G401 (cell line): ENCODE measurements around the gene TRIM49D1. TPM values are rescaled to one million over a fixed set of nuclear protein-coding genes. Genes with fewer than 3 reads are reported as not detected.
A peak's percentile ranks its signal among the peaks of the same experiment; 100 is the strongest.
"Not testable (repeated sequence)": the region's sequence is repeated elsewhere in the genome, so short reads cannot be mapped to it uniquely, and the experiment has no call there.

ENCODE experiments used
- DNase-seq: peaks from one replicate; pipeline ENCODE4 v3.0.0-alpha.2; 2015; ENCODE audit warnings: low spot score
- in situ Hi-C: cut with HindIII; loops from 2 replicates; pipeline ENCODE4 v1.10.0; 2016; ENCODE audit warnings: low sequenced_read_pairs, mixed read lengths
- total RNA-seq: library from RNA; depleted of rRNA; stranded (reverse); fragments of >200 nt; shearing (Covaris generic); gene quantifications from 2 replicates; pipeline ENCODE4 v1.2.3, GENCODE V29; 2014; rRNA removed

Gene TRIM49D1, protein sequence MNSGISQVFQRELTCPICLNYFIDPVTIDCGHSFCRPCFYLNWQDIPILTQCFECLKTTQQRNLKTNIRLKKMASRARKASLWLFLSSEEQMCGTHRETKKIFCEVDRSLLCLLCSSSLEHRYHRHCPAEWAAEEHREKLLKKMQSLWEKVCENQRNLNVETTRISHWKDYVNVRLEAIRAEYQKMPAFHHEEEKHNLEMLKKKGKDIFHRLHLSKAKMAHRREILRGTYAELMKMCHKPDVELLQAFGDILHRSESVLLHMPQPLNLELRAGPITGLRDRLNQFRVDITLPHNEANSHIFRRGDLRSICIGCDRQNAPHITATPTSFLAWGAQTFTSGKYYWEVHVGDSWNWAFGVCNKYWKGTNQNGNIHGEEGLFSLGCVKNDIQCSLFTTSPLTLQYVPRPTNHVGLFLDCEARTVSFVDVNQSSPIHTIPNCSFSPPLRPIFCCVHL
- 0.71 TPM in 1 of 2 replicates, not detected in the other for total RNA-seq

DNA sequence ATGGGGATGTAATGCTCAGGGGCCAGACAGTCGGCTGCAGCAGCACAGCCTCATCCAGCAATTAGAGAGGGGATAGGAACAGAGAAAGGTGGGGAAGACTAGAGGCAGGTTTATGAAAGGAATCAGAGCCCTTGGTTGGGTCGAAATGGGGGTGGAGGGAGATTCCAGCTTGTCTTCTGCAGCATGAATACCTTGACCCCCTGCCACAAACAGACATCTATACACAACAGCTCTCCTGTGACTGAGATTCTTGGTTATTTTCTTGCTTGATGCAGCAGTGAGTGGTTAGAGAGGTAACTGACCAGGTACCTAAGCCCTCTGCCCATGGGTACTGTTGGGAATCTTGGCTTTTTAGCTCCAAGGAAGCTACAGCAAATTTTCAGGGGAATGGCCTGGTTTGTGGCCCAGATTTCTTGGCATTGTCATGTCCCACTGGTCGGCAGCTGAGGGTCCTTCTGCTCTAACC, at the start of gene TRIM49D1:
Gene TRIM49D1 (minus strand): TSS at position 51 of the 466 bp plus-strand sequence. CDS start 4,535 bp downstream, outside the sequence.
- in situ Hi-C loops, result no loop called here
- DNase-seq, result peak; percentile 0

GRCh38 chr11:89965737-89966136, 43.7 kb upstream of the TRIM49D1 start, which contains the start of gene TRIM64:
TSS of gene TRIM64 (plus strand) at chr11:89966037. CDS start at chr11:89968504, 2,467 bp downstream.
- in situ Hi-C loops, DNase-seq: not testable (repeated sequence)

GRCh38 chr11:89960833-89961232, 38.8 kb upstream of the TRIM49D1 start:
- in situ Hi-C loops, DNase-seq: not testable (repeated sequence)

DNA sequence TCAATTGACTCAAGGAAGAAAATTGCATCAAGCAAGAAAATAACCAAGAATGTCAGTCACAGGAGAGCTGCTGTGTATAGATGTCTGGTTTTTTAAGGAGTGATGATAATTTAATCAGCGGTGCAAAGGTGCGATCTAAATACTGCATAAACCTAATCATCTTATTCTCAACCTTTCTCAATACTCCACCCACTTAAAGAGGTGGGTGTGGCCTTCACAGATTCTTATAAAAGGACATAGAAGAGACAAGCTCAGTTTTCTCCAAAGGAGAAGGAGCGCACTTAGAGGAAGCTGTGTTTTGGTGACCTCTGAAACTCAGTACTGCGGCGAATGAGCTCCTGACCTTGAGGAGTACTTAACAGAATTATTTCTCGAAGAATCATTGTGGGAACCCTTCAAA, 1.7 kb upstream of the TRIM49D1 start, which contains the start of gene TRIM49D2:
Gene TRIM49D2 (plus strand): TSS at position 301 of the 400 bp plus-strand sequence. CDS start 2,698 bp downstream, outside the sequence.
- in situ Hi-C loops, DNase-seq: not testable (repeated sequence)

- DNase-seq, in situ Hi-C loops: not testable (repeated sequence)
Observed at GRCh38 chr11:89900809-89901208, 21.2 kb downstream of the TRIM49D1 start.

DNA sequence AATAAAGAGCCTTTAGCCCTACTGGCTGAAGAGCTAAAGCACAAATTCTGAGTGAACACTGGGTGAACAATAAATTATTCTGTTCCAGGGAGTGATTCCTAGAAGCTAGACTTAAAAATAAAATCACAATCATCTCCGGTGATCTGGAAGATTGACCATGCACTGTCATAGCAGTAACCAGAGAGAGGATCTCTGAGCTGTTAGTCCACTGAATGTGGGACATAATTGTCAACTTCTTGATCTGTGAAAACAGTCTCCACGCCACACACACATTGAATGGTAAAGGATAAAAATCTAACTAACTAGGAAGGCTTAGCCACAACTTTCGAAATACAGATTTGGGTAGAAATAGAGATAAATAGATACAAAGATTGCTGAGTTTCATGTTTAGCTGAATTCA, 28.8 kb downstream of the TRIM49D1 start:
- DNase-seq, in situ Hi-C loops: not testable (repeated sequence)

DNA sequence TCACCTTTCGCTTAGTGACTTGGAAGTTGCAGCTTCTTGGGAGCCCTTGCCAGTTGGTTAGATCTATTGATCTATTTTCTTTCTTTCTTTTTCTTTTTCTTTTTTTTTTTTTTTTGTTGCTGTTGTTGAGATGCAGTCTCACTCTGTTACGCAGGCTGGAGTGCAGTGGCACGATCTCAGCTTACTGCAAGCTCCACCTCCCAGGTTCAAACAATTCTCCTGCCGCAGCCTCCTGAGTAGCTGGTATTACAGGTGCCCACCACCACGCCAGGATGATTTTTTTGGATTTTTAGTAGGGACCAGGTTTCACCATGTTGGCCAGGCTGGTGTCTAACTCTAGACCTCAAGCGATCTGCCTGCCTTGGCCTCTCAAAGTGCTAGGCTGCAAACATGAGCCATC, 44.5 kb downstream of the TRIM49D1 start:
- in situ Hi-C loops, DNase-seq: not testable (repeated sequence)

DNA sequence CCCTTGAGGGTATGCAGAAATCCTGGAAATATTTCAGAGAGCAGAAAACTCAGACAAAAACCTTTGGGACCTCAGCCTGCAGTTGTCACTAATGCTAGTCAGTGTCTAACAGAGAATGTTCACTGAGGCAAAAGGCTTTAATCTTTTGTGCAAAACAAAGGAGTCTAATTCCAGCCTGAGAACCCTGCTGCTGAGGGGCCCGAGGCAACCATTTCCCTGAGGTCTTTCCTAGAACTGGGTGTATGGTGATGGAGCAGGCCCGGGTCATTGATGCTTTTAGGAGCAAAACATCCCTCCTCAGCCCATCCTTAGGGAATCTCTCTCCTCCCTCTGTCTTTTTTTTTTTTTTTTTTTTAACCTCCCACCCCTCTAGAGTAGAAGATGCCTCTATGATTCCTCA, 49.5 kb downstream of the TRIM49D1 start:
- DNase-seq, in situ Hi-C loops: not testable (repeated sequence)

DNA sequence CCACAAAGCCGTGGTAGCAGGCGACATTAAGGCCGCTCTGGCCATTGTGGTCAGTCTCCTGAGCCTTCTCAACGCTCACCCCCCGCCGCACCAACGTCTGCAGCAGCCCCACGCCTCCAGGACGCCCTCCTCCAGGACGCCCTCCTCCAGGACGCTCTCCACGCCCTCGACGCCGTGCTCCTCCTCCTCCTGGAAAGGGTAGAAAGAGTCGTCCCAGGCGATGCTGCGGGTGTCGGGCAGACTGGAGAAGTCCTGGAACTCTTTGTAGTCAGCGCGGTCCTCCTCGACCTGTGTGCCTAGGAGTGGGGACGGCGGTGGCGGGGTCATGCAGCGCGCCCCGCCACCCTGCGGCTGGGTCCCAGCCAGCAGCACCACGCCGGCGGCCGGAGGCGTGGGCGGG, 56.8 kb downstream of the TRIM49D1 start:
- in situ Hi-C loops, DNase-seq: not testable (repeated sequence)

- DNase-seq, in situ Hi-C loops: not testable (repeated sequence)
Observed at GRCh38 chr11:89863906-89864704, 57.9 kb downstream of the TRIM49D1 start.

Other genes starting within 250 kb of the TRIM49D1 start
- gene TRIM77, start 211.9 kb downstream of the TRIM49D1 start, total RNA-seq, result not detected in 2 replicates
- gene TRIM49, start 113.7 kb downstream of the TRIM49D1 start, total RNA-seq, result 1.4 and 2.0 TPM in 2 replicates
- 1.6 and 3.4 TPM in 2 replicates for gene TRIM64B, start 43.8 kb downstream of the TRIM49D1 start, total RNA-seq
- 1.6 and 2.3 TPM in 2 replicates for gene TRIM49D2, start 1.8 kb upstream of the TRIM49D1 start, total RNA-seq
- 0.55 TPM in 1 of 2 replicates, not detected in the other for gene TRIM64, start 43.8 kb upstream of the TRIM49D1 start, total RNA-seq
- gene TRIM49C, start 108.9 kb upstream of the TRIM49D1 start, total RNA-seq, result 0.20 and 2.2 TPM in 2 replicates
- gene UBTFL1, start 163.7 kb upstream of the TRIM49D1 start, total RNA-seq, result not detected in 2 replicates
- not detected in 2 replicates for gene NAALAD2, start 212.4 kb upstream of the TRIM49D1 start, total RNA-seq